ENCODE measurements around the gene GGT7. TPM values are rescaled to one million over a fixed set of nuclear protein-coding genes. Genes with fewer than 3 reads are reported as not detected.
"Not testable (repeated sequence)": the region's sequence is repeated elsewhere in the genome, so short reads cannot be mapped to it uniquely, and the experiment has no call there.

Gene GGT7
- total RNA-seq (2014; rRNA removed; shearing (Covaris generic)): 1.5 and 3.9 TPM in 2 replicates

- H3K4me1 ChIP-seq (replicated peaks): peaks cover 22% of the 10 kb centered on the region
- peak; percentile 67 to 83 for DNase-seq (ENCODE audit: low read depth in 1 of 2, low spot score in 2 of 2)
- H3K27ac ChIP-seq: no peak within 1 kb of the TSS
- H3K27me3 ChIP-seq (replicated peaks): no peaks in the 10 kb centered on the region
- H3K36me3 ChIP-seq: no peaks in the 10 kb centered on the region
- peak within 1 kb of the TSS; percentile 56 for H3K4me3 ChIP-seq
- no peaks in the 10 kb centered on the region for H3K9me3 ChIP-seq (replicated peaks)
Measured at GRCh38 chr20:34872622-34873224, at the start of gene GGT7. Gene GGT7, minus strand, starts transcription at chr20:34872856. Its CDS starts 41 bp downstream, at chr20:34872815.

GRCh38 chr20:34921436-34921835 is 48.8 kb upstream of the GGT7 start:
- no peaks in the 10 kb centered on the region for H3K9me3 ChIP-seq (replicated peaks)
- no peaks in the 10 kb centered on the region for H3K27me3 ChIP-seq (replicated peaks)
- no peak overlapping the region for H3K4me3 ChIP-seq
- H3K36me3 ChIP-seq: peaks cover 43% of the 10 kb centered on the region
- H3K27ac ChIP-seq: no peak overlapping the region
- no peaks in the 10 kb centered on the region for H3K4me1 ChIP-seq (replicated peaks)
- no peak for DNase-seq (ENCODE audit: low read depth in 1 of 2, low spot score in 2 of 2)

GRCh38 chr20:34920055-34920454 is 47.4 kb upstream of the GGT7 start:
- Histone ChIP-seq H3K9me3 (replicated peaks) (no peaks in the 10 kb centered on the region), H3K27ac (no peak overlapping the region), H3K27me3 (replicated peaks) (no peaks in the 10 kb centered on the region), H3K4me3 (no peak overlapping the region), H3K36me3 (peaks cover 32% of the 10 kb centered on the region), H3K4me1 (replicated peaks) (no peaks in the 10 kb centered on the region)
- DNase-seq (ENCODE audit: low read depth in 1 of 2, low spot score in 2 of 2): no peak

GRCh38 chr20:34916774-34917354 is 44.2 kb upstream of the GGT7 start:
- H3K36me3 ChIP-seq: peaks cover 16% of the 10 kb centered on the region
- DNase-seq (ENCODE audit: low read depth in 1 of 2, low spot score in 2 of 2): no peak
- H3K9me3 ChIP-seq (replicated peaks): no peaks in the 10 kb centered on the region
- H3K4me3 ChIP-seq: no peak overlapping the region
- H3K27ac ChIP-seq: no peak overlapping the region
- no peaks in the 10 kb centered on the region for H3K4me1 ChIP-seq (replicated peaks)
- no peaks in the 10 kb centered on the region for H3K27me3 ChIP-seq (replicated peaks)

GRCh38 chr20:34915749-34916455 is 43.2 kb upstream of the GGT7 start:
- H3K4me3 ChIP-seq: no peak overlapping the region
- DNase-seq (ENCODE audit: low read depth in 1 of 2, low spot score in 2 of 2): no peak
- H3K36me3 ChIP-seq: peaks cover 10% of the 10 kb centered on the region
- no peak overlapping the region for H3K27ac ChIP-seq
- H3K9me3 ChIP-seq (replicated peaks): no peaks in the 10 kb centered on the region
- no peaks in the 10 kb centered on the region for H3K27me3 ChIP-seq (replicated peaks)
- H3K4me1 ChIP-seq (replicated peaks): no peaks in the 10 kb centered on the region

GRCh38 chr20:34915131-34915530 is 42.5 kb upstream of the GGT7 start:
- Histone ChIP-seq H3K4me1 (replicated peaks) (no peaks in the 10 kb centered on the region), H3K4me3 (no peak overlapping the region), H3K27me3 (replicated peaks) (no peaks in the 10 kb centered on the region), H3K9me3 (replicated peaks) (no peaks in the 10 kb centered on the region), H3K36me3 (peaks cover 4% of the 10 kb centered on the region; the same call in 1 of the 2 replicates), H3K27ac (no peak overlapping the region)
- no peak for DNase-seq (ENCODE audit: low read depth in 1 of 2, low spot score in 2 of 2)

GRCh38 chr20:34907616-34908469 is 35.2 kb upstream of the GGT7 start:
- no peaks in the 10 kb centered on the region for H3K36me3 ChIP-seq
- DNase-seq (ENCODE audit: low read depth in 1 of 2, low spot score in 2 of 2): peak; percentile 75 to 78
- no peaks in the 10 kb centered on the region for H3K27me3 ChIP-seq (replicated peaks)
- no peak overlapping the region for H3K4me3 ChIP-seq
- H3K9me3 ChIP-seq (replicated peaks): no peaks in the 10 kb centered on the region
- H3K4me1 ChIP-seq (replicated peaks): peaks cover 16% of the 10 kb centered on the region
- H3K27ac ChIP-seq: peak overlapping the region; percentile 12; the same call in 1 of the 2 replicates

GRCh38 chr20:34904202-34904621 is 31.6 kb upstream of the GGT7 start:
- Histone ChIP-seq H3K27me3 (replicated peaks) (no peaks in the 10 kb centered on the region), H3K36me3 (no peaks in the 10 kb centered on the region), H3K4me3 (no peak overlapping the region), H3K9me3 (replicated peaks) (no peaks in the 10 kb centered on the region), H3K4me1 (replicated peaks) (peaks cover 16% of the 10 kb centered on the region), H3K27ac (no peak overlapping the region)
- no peak for DNase-seq (ENCODE audit: low read depth in 1 of 2, low spot score in 2 of 2)

- not testable (repeated sequence) for H3K9me3 ChIP-seq (replicated peaks); H3K36me3 ChIP-seq; H3K27ac ChIP-seq; H3K4me3 ChIP-seq; H3K4me1 ChIP-seq (replicated peaks); H3K27me3 ChIP-seq (replicated peaks); DNase-seq (ENCODE audit: low read depth in 1 of 2, low spot score in 2 of 2)
Measured at GRCh38 chr20:34898731-34899130, 26.1 kb upstream of the GGT7 start.

- H3K9me3 ChIP-seq (replicated peaks); H3K36me3 ChIP-seq; H3K4me3 ChIP-seq; H3K27ac ChIP-seq; DNase-seq (ENCODE audit: low read depth in 1 of 2, low spot score in 2 of 2); H3K4me1 ChIP-seq (replicated peaks); H3K27me3 ChIP-seq (replicated peaks): not testable (repeated sequence)
Measured at GRCh38 chr20:34898129-34898528, 25.5 kb upstream of the GGT7 start.

- no peak overlapping the region for H3K4me3 ChIP-seq
- H3K4me1 ChIP-seq (replicated peaks): peaks cover 5% of the 10 kb centered on the region; the same call in 1 of the 2 replicates
- H3K9me3 ChIP-seq (replicated peaks): no peaks in the 10 kb centered on the region
- no peaks in the 10 kb centered on the region for H3K27me3 ChIP-seq (replicated peaks)
- DNase-seq (ENCODE audit: low read depth in 1 of 2, low spot score in 2 of 2): no peak
- no peak overlapping the region for H3K27ac ChIP-seq
- 0 out of 2 replicates have a peak, but pooled peaks cover 3% of the 10 kb centered on the region for H3K36me3 ChIP-seq
Measured at GRCh38 chr20:34896086-34896621, 23.5 kb upstream of the GGT7 start.

- H3K9me3 ChIP-seq (replicated peaks): no peaks in the 10 kb centered on the region
- H3K36me3 ChIP-seq: 0 out of 2 replicates have a peak, but pooled peaks cover 3% of the 10 kb centered on the region
- peaks cover 11% of the 10 kb centered on the region for H3K4me1 ChIP-seq (replicated peaks)
- no peak for DNase-seq (ENCODE audit: low read depth in 1 of 2, low spot score in 2 of 2)
- H3K27me3 ChIP-seq (replicated peaks): no peaks in the 10 kb centered on the region
- no peak overlapping the region for H3K27ac ChIP-seq
- no peak overlapping the region for H3K4me3 ChIP-seq
Measured at GRCh38 chr20:34895465-34895864, 22.8 kb upstream of the GGT7 start.

GRCh38 chr20:34894723-34895122 is 22.1 kb upstream of the GGT7 start:
- Histone ChIP-seq H3K9me3 (replicated peaks) (no peaks in the 10 kb centered on the region), H3K36me3 (0 out of 2 replicates have a peak, but pooled peaks cover 3% of the 10 kb centered on the region), H3K4me1 (replicated peaks) (peaks cover 11% of the 10 kb centered on the region), H3K27ac (no peak overlapping the region), H3K4me3 (no peak overlapping the region), H3K27me3 (replicated peaks) (no peaks in the 10 kb centered on the region)
- no peak for DNase-seq (ENCODE audit: low read depth in 1 of 2, low spot score in 2 of 2)
